Measurements from ENCODE around the gene COPB2.

GRCh38 chr3:139318431-139318816 is 71.0 kb downstream of the COPB2 start:
- TF ChIP-seq, protein P1, sequence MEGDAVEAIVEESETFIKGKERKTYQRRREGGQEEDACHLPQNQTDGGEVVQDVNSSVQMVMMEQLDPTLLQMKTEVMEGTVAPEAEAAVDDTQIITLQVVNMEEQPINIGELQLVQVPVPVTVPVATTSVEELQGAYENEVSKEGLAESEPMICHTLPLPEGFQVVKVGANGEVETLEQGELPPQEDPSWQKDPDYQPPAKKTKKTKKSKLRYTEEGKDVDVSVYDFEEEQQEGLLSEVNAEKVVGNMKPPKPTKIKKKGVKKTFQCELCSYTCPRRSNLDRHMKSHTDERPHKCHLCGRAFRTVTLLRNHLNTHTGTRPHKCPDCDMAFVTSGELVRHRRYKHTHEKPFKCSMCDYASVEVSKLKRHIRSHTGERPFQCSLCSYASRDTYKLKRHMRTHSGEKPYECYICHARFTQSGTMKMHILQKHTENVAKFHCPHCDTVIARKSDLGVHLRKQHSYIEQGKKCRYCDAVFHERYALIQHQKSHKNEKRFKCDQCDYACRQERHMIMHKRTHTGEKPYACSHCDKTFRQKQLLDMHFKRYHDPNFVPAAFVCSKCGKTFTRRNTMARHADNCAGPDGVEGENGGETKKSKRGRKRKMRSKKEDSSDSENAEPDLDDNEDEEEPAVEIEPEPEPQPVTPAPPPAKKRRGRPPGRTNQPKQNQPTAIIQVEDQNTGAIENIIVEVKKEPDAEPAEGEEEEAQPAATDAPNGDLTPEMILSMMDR (IDR thresholded peaks at IDR 0.05), result no peak
- no peak for TF ChIP-seq ZFX (IDR thresholded peaks at IDR 0.05; ENCODE audit: borderline replicate concordance)
